Fibroblast of lung (primary cell): ENCODE measurements around the gene CHD8. TPM values are rescaled to one million over a fixed set of nuclear protein-coding genes. Genes with fewer than 3 reads are reported as not detected.

ENCODE experiments used
- DNase-seq, 2 donors: peaks; one replicate each; pipeline versions ENCODE4 v3.0.0 to v3.0.0-alpha.2; 2010; ENCODE audit warnings: low read depth in 2 of 2
- H2AFZ ChIP-seq: 2 replicates; pipeline ENCODE4 v1.5.1; 2012; ENCODE audit warnings: low read length, control low read depth, inconsistent platforms
- H3K27ac ChIP-seq: 2 replicates; pipeline ENCODE4 v1.5.1; 2011; ENCODE audit warnings: low read length, control low read depth; ENCODE audit not compliant: insufficient read depth
- H3K27me3 ChIP-seq: 2 replicates; pipeline ENCODE4 v1.5.1; 2011; ENCODE audit warnings: mild to moderate bottlenecking, low read length; ENCODE audit not compliant: control insufficient read depth, insufficient read depth
- H3K36me3 ChIP-seq: 2 replicates; pipeline ENCODE4 v1.5.1; 2011; ENCODE audit warnings: low read length; ENCODE audit not compliant: control insufficient read depth, insufficient read depth
- H3K4me1 ChIP-seq: 2 replicates; pipeline ENCODE4 v1.5.1; 2011; ENCODE audit warnings: low read length; ENCODE audit not compliant: control insufficient read depth, insufficient read depth; ENCODE audit errors: extremely low read depth
- H3K4me2 ChIP-seq: 2 replicates; pipeline ENCODE4 v1.5.1; 2011; ENCODE audit warnings: low read length, control low read depth; ENCODE audit not compliant: insufficient read depth; ENCODE audit errors: extremely low read depth
- H3K4me3 ChIP-seq, 4 experiments: fragments of 200-600 bp in 1 of 4; sonication (generic) in 1 of 4; replicated peaks in 1 of 4; 2 replicates each; pipeline ENCODE4 v1.5.1; 2011 to 2016; ENCODE audit warnings: low read length in 4 of 4, low read depth in 3 of 4, mild to moderate bottlenecking in 3 of 4, control low read depth in 2 of 4, inconsistent platforms in 1 of 4, mixed read lengths in 1 of 4; ENCODE audit not compliant: insufficient read depth in 1 of 4; ENCODE audit errors: control extremely low read depth in 1 of 4
- H3K79me2 ChIP-seq: 2 replicates; pipeline ENCODE4 v1.5.1; 2012; ENCODE audit warnings: mild to moderate bottlenecking, low read length, inconsistent platforms; ENCODE audit not compliant: control insufficient read depth, insufficient read depth
- H3K9ac ChIP-seq: 2 replicates; pipeline ENCODE4 v1.5.1; 2011; ENCODE audit warnings: mild to moderate bottlenecking, low read length, control low read depth; ENCODE audit not compliant: insufficient read depth
- H3K9me3 ChIP-seq: 2 replicates; pipeline ENCODE4 v1.5.1; 2012; ENCODE audit warnings: low read depth, low read length; ENCODE audit not compliant: control insufficient read depth, insufficient read depth
- H4K20me1 ChIP-seq: 2 replicates; pipeline ENCODE4 v1.5.1; 2011; ENCODE audit warnings: low read length; ENCODE audit not compliant: control insufficient read depth, insufficient read depth; ENCODE audit errors: extremely low read depth
- CTCF ChIP-seq, 2 donors: IDR thresholded peaks in 1 of 2; conservative IDR thresholded peaks in 1 of 2; 1 replicate in 1 of 2; 2 replicates in 1 of 2; pipeline ENCODE4 v1.5.1; 2011 to 2012; ENCODE audit warnings: low read length in 2 of 2, control low read depth in 1 of 2, inconsistent platforms in 1 of 2, low read depth in 1 of 2, mild to moderate bottlenecking in 1 of 2
- EZH2 ChIP-seq: IDR thresholded peaks from 2 replicates; pipeline ENCODE4 v1.5.1; 2012; ENCODE audit warnings: low read length, control low read depth, mild to moderate bottlenecking; ENCODE audit errors: missing control alignments
- polyA plus RNA-seq, 2 donors: library from polyadenylated mRNA; depleted of rRNA in 1 of 2; stranded (reverse) in 1 of 2; unstranded in 1 of 2; fragments of >200 nt; gene quantifications; 2 replicates each; pipeline ENCODE4 v1.2.1, GENCODE V29; 2011 to 2012; ENCODE audit warnings: missing spikeins in 1 of 2
- total RNA-seq: library from RNA; depleted of rRNA; stranded (reverse); fragments of >200 nt; gene quantifications from 2 replicates; pipeline ENCODE4 v1.2.1, GENCODE V29; 2014

Gene CHD8
- total and polyA plus RNA-seq, 2 donors (not counting 1 experiment from before 2014, with no cell fraction given), result 11.1 to 56.3 TPM

DNA sequence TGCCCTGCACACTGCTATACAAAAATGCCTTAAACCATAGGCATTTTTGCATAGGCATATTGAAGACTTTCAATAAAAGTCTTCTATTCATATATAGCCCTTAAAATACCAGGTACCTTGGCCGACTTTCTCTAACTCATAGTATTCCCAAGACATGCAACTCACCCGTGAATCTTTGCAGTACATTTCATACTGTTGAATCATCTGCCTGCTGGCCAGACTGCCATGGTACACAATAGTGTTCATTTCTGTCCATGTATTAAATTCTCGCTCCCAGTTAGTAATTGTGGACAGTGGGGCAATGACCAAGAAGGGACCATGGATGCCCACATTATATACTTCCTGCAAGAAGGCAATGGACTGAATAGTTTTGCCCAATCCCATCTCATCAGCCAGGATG, 47.8 kb downstream of the CHD8 start:
- H3K4me2 ChIP-seq, result no peak overlapping the region
- peak; percentile 50 to 76 for DNase-seq
- H3K36me3 ChIP-seq, result peaks cover 20% of the 10 kb centered on the region
- H3K27ac ChIP-seq, result no peak overlapping the region
- no peaks in the 10 kb centered on the region for H3K9me3 ChIP-seq
- no peak overlapping the region for H3K4me3 ChIP-seq
- H3K27me3 ChIP-seq, result no peaks in the 10 kb centered on the region
- H2AFZ ChIP-seq, result no peak overlapping the region
- H3K4me1 ChIP-seq, result no peaks in the 10 kb centered on the region
- H3K79me2 ChIP-seq, result no peaks in the 10 kb centered on the region
- no peaks in the 10 kb centered on the region for H4K20me1 ChIP-seq
- TF ChIP-seq EZH2 (no peak), CTCF (conservative IDR thresholded peaks at IDR 0.05 in 1 of 2, IDR thresholded peaks at IDR 0.05 in 1 of 2; ENCODE audit: low read depth in 1 of 2, low read length in 2 of 2) (no peak)
- no peak overlapping the region for H3K9ac ChIP-seq

- Histone ChIP-seq H3K9ac (no peak overlapping the region), H3K4me1 (no peaks in the 10 kb centered on the region), H3K27me3 (no peaks in the 10 kb centered on the region), H3K79me2 (no peaks in the 10 kb centered on the region), H4K20me1 (no peaks in the 10 kb centered on the region), H3K4me2 (no peak overlapping the region), H2AFZ (no peak overlapping the region), H3K27ac (no peak overlapping the region), H3K4me3 (no peak overlapping the region), H3K9me3 (no peaks in the 10 kb centered on the region), H3K36me3 (peaks cover 23% of the 10 kb centered on the region)
- TF ChIP-seq EZH2 (no peak), CTCF (conservative IDR thresholded peaks at IDR 0.05 in 1 of 2, IDR thresholded peaks at IDR 0.05 in 1 of 2; ENCODE audit: low read depth in 1 of 2, low read length in 2 of 2) (no peak)
- DNase-seq, result no peak
Observed at GRCh38 chr14:21406213-21406612, 49.7 kb downstream of the CHD8 start.

DNA sequence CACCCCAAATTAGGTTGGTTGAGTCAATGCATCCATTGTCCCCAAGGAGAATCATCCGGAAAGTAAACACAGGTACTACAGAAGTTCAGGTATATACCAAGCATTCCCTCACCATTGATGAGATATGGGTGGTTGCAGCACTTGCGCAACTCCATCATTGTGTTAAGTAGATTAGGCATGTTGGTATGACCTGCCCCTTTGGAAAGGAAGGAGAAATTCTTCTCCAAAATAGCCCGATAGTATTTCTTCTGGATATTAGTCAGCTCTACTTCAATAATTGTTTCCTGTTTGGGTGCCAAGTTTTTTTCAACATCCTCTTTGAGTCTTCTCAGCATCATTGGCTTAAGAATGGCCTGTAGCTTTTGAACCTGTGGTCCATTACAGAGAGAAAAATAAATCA, 50.8 kb downstream of the CHD8 start:
- H4K20me1 ChIP-seq, result no peaks in the 10 kb centered on the region
- no peak for DNase-seq

More for the DNA sequence above, 50.8 kb downstream of the CHD8 start:
- Histone ChIP-seq H3K36me3 (peaks cover 23% of the 10 kb centered on the region), H3K27ac (no peak overlapping the region), H3K4me2 (no peak overlapping the region), H3K27me3 (no peaks in the 10 kb centered on the region), H3K9me3 (no peaks in the 10 kb centered on the region), H2AFZ (no peak overlapping the region), H3K4me1 (no peaks in the 10 kb centered on the region), H3K4me3 (no peak overlapping the region), H3K79me2 (no peaks in the 10 kb centered on the region), H3K9ac (no peak overlapping the region)
- no peak for TF ChIP-seq EZH2
- TF ChIP-seq CTCF (conservative IDR thresholded peaks at IDR 0.05 in 1 of 2, IDR thresholded peaks at IDR 0.05 in 1 of 2; ENCODE audit: low read depth in 1 of 2, low read length in 2 of 2), result no peak
